K562 (cell line): ENCODE results near the gene CHD6. TPM values are rescaled to one million over a fixed set of nuclear protein-coding genes. Genes with fewer than 3 reads are reported as not detected.
A peak's percentile ranks its signal among the peaks of the same experiment; 100 is the strongest.

Experiments used
- ATAC-seq: fragments of 200-7000 bp; cut with Tn5 transposase; 3 replicates; pipeline ENCODE4 v1.9.1; 2020; ENCODE audit warnings: moderate library complexity
- BruUV-seq: library from RNA; stranded (reverse); fragments of 400-500 nt; replicated peaks from 2 replicates; lab custom pipeline; 2021; lab: Mats Ljungman, UMichigan
- CTCF ChIA-PET: fragments of 300-600 bp; formaldehyde crosslinking; extraction: SDS; loops from one replicate; lab custom pipeline; 2021; ENCODE audit warnings: low intra/inter-chr PET ratio; lab: Yijun Ruan, JAX
- POLR2A ChIA-PET: fragments of 300-600, 350-650 bp; sonication (Branson Sonifier 250); formaldehyde crosslinking; extraction: SDS; loops from one replicate; lab custom pipeline; 2021; ENCODE audit warnings: antibody characterized with exemption, inconsistent platforms; lab: Yijun Ruan, JAX
- DNase-seq, 4 experiments: peaks; one replicate each; pipeline versions ENCODE4 v3.0.0 to v3.0.0-alpha.2; 2011 to 2018; ENCODE audit warnings: low spot score in 3 of 4, mixed read lengths in 3 of 4; ENCODE audit errors: extremely low read depth in 1 of 4
- FAIRE-seq: peaks from 2 replicates; lab custom pipeline; 2011; peaks lifted over from hg19 to GRCh38; lab: Jason Lieb, UNC
- H2AFZ ChIP-seq: 2 replicates; pipeline ENCODE4 v1.6.0; 2011; ENCODE audit warnings: low read depth, low read length, control low read depth, inconsistent platforms
- H3K27ac ChIP-seq: fragments of 200-600 bp; 3 replicates; pipeline ENCODE4 v1.8.0; 2011; ENCODE audit warnings: low read depth, mild to moderate bottlenecking, control low read depth, inconsistent platforms, low read length, moderate library complexity, mixed read lengths; ENCODE audit errors: extremely low read depth
- H3K27me3 ChIP-seq, 2 experiments: fragments of 300-600 bp in 1 of 2; 2 replicates in 1 of 2; 3 replicates in 1 of 2; pipeline versions ENCODE4 v1.6.0 to v1.8.0; 2011; ENCODE audit warnings: inconsistent platforms in 2 of 2, low read length in 2 of 2, mild to moderate bottlenecking in 1 of 2, mixed read lengths in 1 of 2, moderate library complexity in 1 of 2; ENCODE audit not compliant: control insufficient read depth in 2 of 2, insufficient read depth in 2 of 2
- H3K36me3 ChIP-seq: fragments of 300-600 bp; 3 replicates; pipeline ENCODE4 v1.8.0; 2011; ENCODE audit warnings: mild to moderate bottlenecking, low read length, inconsistent platforms; ENCODE audit not compliant: control insufficient read depth, insufficient read depth
- H3K4me1 ChIP-seq, 2 experiments: fragments of 200-600 bp in 1 of 2; replicated peaks in 1 of 2; 2 replicates in 1 of 2; 3 replicates in 1 of 2; pipeline versions ENCODE4 v1.5.1 to v1.8.0; 2011; ENCODE audit warnings: inconsistent platforms in 2 of 2, low read length in 2 of 2, mild to moderate bottlenecking in 1 of 2, mixed read lengths in 1 of 2, moderate library complexity in 1 of 2; ENCODE audit not compliant: control insufficient read depth in 2 of 2, insufficient read depth in 2 of 2
- H3K4me2 ChIP-seq: 2 replicates; pipeline ENCODE4 v1.6.1; 2011; ENCODE audit warnings: low read length, control low read depth, inconsistent platforms, mixed read lengths; ENCODE audit not compliant: insufficient read depth
- H3K4me3 ChIP-seq: fragments of 200-600 bp; sonication (generic), shearing (Covaris generic); 2 replicates; pipeline ENCODE4 v1.5.1; 2016; ENCODE audit warnings: control low read depth, inconsistent platforms
- H3K79me2 ChIP-seq: fragments of 200-600 bp; 3 replicates; pipeline ENCODE4 v1.8.0; 2011; ENCODE audit warnings: low read length, inconsistent platforms; ENCODE audit not compliant: control insufficient read depth, insufficient read depth
- H3K9ac ChIP-seq, 2 experiments: 2 replicates each; pipeline versions ENCODE4 v1.6.0 to v1.6.1; 2011; ENCODE audit warnings: low read depth in 2 of 2, low read length in 2 of 2, control low read depth in 1 of 2, inconsistent platforms in 1 of 2, mild to moderate bottlenecking in 1 of 2, mixed read lengths in 1 of 2; ENCODE audit not compliant: insufficient read depth in 1 of 2
- H3K9me1 ChIP-seq: one replicate; pipeline ENCODE4 v1.6.0; 2011; ENCODE audit warnings: inconsistent platforms, mild to moderate bottlenecking, low read length, moderate library complexity; ENCODE audit not compliant: control insufficient read depth, insufficient read depth
- H3K9me3 ChIP-seq: replicated peaks from 2 replicates; pipeline ENCODE4 v1.5.1; 2011; ENCODE audit warnings: low read depth, low read length, inconsistent platforms; ENCODE audit not compliant: control insufficient read depth, insufficient read depth
- H4K20me1 ChIP-seq: replicated peaks from 2 replicates; pipeline ENCODE4 v1.6.1; 2011; ENCODE audit warnings: low read length, inconsistent platforms, mixed read lengths; ENCODE audit not compliant: control insufficient read depth, insufficient read depth
- ATF1 ChIP-seq, 2 experiments: fragments of 450-650 bp in 1 of 2; IDR thresholded peaks; 2 replicates each; pipeline ENCODE4 v1.6.1; 2016; ENCODE audit warnings: missing compliant biosample characterization in 1 of 2, missing genetic modification characterization in 1 of 2
- HCFC1 ChIP-seq: IDR thresholded peaks from 2 replicates; pipeline ENCODE4 v1.6.1; 2012; ENCODE audit warnings: low read depth, low read length, improper control_type of control experiment
- MBD2 ChIP-seq: sonication (generic); IDR thresholded peaks from 2 replicates; pipeline ENCODE4 v1.6.1; 2016; ENCODE audit warnings: low read depth, borderline replicate concordance
- NR2C1 ChIP-seq, 2 experiments: fragments of 450-650 bp; IDR thresholded peaks; 2 replicates each; pipeline ENCODE4 v1.6.1; 2017; ENCODE audit warnings: mild to moderate bottlenecking in 2 of 2, antibody characterized with exemption in 1 of 2, inconsistent platforms in 1 of 2, missing compliant biosample characterization in 1 of 2, missing genetic modification characterization in 1 of 2
- NRF1 ChIP-seq, 2 experiments: fragments of 450-650 bp; IDR thresholded peaks in 1 of 2; conservative IDR thresholded peaks in 1 of 2; 2 replicates each; pipeline ENCODE4 v1.6.1; 2014; ENCODE audit warnings: mild to moderate bottlenecking in 2 of 2
- RAD51 ChIP-seq: fragments of 450-650 bp; IDR thresholded peaks from 2 replicates; pipeline ENCODE4 v1.7.1; 2016; ENCODE audit warnings: low read depth, mild to moderate bottlenecking, borderline replicate concordance
- RBM25 ChIP-seq: fragments of 200-400 bp; formaldehyde crosslinking; IDR thresholded peaks from 2 replicates; pipeline ENCODE4 v1.6.1; 2018; ENCODE audit warnings: low read length, low read depth, moderate library complexity; ENCODE audit not compliant: severe bottlenecking
- SIX5 ChIP-seq, 2 experiments: IDR thresholded peaks; 2 replicates each; pipeline ENCODE4 v1.6.1; 2011; ENCODE audit warnings: low read length in 2 of 2, borderline replicate concordance in 1 of 2, low read depth in 1 of 2, mild to moderate bottlenecking in 1 of 2, moderate library complexity in 1 of 2; ENCODE audit not compliant: insufficient read depth in 1 of 2
- ZNF143 ChIP-seq: sonication (generic); formaldehyde crosslinking; IDR thresholded peaks from 2 replicates; pipeline ENCODE4 v1.9.0; 2022; ENCODE audit warnings: mild to moderate bottlenecking, missing genetic modification reagents
- WGBS: fragments of 100-300 bp; shearing (Covaris generic); methylation state at CpG from one replicate; pipeline ENCODE4 v1.1.6; 2016; ENCODE audit warnings: low coverage, mixed read lengths; ENCODE audit not compliant: insufficient coverage; ENCODE audit errors: missing lambda C conversion rate; 5-methylcytosine and 5-hydroxymethylcytosine counted together
- in situ Hi-C: fragments of 300-500 bp; cut with MboI; formaldehyde crosslinking; loops from 4 replicates; pipeline ENCODE4 v1.15.0; 2018; ENCODE audit warnings: inconsistent platforms, mixed read lengths
- intact Hi-C: fragments of 100-400 bp; cut with micrococcal nuclease; formaldehyde crosslinking; loops from 2 replicates; pipeline ENCODE4 v1.14.2; 2022
- polyA plus RNA-seq, 8 experiments: library from polyadenylated mRNA; depleted of rRNA in 4 of 8; stranded (reverse) in 5 of 8; unstranded in 3 of 8; fragments of >200 nt; fragmentation: Nextera tagmentation in 2 of 8; fragmentation: Illumina TruSeq in 1 of 8; extraction: Ambion mirVana in 2 of 8; extraction: Trizol in 1 of 8; gene quantifications; 2 replicates each; pipeline versions ENCODE4 v1.2.1 to v1.2.3, GENCODE V29; 2011 to 2014; ENCODE audit warnings: inconsistent platforms in 1 of 8, missing spikeins in 1 of 8
- total RNA-seq, 7 experiments: library from RNA; depleted of rRNA in 6 of 7; stranded (reverse); fragments of >200 nt in 6 of 7; fragmentation: Illumina TruSeq in 2 of 7; extraction: Trizol in 2 of 7; gene quantifications; 2 replicates each; pipeline versions ENCODE4 v1.2.1 to v1.2.3, GENCODE V29; 2011 to 2021; ENCODE audit warnings: low replicate concordance in 1 of 7
- TF ChIP-seq, protein P1 (sequence below): sonication (generic); formaldehyde crosslinking; IDR thresholded peaks from 2 replicates; pipeline ENCODE4 v1.9.0; 2022; ENCODE audit warnings: mild to moderate bottlenecking, missing genetic modification reagents
- TF ChIP-seq, protein P2 (sequence below), 2 experiments: fragments of 450-650 bp; formaldehyde crosslinking in 1 of 2; IDR thresholded peaks; 2 replicates each; pipeline versions ENCODE4 v1.4.0 to v1.6.1; 2014 to 2020; ENCODE audit warnings: mild to moderate bottlenecking in 2 of 2, borderline replicate concordance in 1 of 2, low read depth in 1 of 2

The CHD6 gene
- total and polyA plus RNA-seq, 9 of the 15 experiments (the other 6 are each of a cell fraction or from before 2014, with no cell fraction given), result 3.9 to 24.2 (median 12.8) TPM

DNA sequence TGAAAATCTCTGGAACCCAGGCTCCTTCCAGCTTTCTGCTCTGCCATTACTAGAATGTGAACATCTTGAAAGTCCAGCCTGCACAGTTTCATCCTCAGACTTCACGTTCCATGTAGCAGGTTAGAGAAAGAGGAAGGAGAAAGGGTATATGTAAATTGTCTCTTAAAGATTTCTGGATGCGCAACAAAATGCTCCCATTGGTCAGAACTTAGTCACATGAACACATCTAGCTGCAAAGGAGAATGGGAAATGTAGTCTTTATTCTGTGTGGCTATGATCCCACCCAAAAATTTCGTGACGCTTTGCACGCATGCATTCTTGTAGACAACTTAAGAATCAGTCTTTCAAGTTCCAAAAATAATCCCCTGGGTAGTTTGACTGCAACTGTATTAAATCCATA, 46.4 kb upstream of the CHD6 start:
- Histone ChIP-seq H2AFZ (peak overlapping the region; percentile 98), H3K4me3 (no peak overlapping the region), H3K36me3 (no peaks in the 10 kb centered on the region), H3K4me1 (peaks cover under 1 to 7% of the 10 kb centered on the region in 2 experiments; a peak in 3 of 5 replicates), H3K27me3 (peaks cover 0 to 2% of the 10 kb centered on the region in 2 experiments; a peak in 2 of 5 replicates), H3K27ac (no peak overlapping the region; the same call in 2 of the 3 replicates), H3K9ac (peak overlapping the region in 1 of 2 experiments; percentile 24; a peak in 1 of 4 replicates), H4K20me1 (no peaks in the 10 kb centered on the region), H3K9me3 (peaks cover 4% of the 10 kb centered on the region), H3K9me1 (no peaks in the 10 kb centered on the region), H3K4me2 (peak overlapping the region; percentile 73), H3K79me2 (no peaks in the 10 kb centered on the region)
- WGBS, result 6% methylated on average over 5 of the region's 5 CpGs
- no TSS peak for BruUV-seq
- FAIRE-seq (peak; percentile 94), DNase-seq (peak; percentile 64 to 75 (median 72)), ATAC-seq (peak; percentile 98)
- POLR2A ChIA-PET, result interaction anchor here (0.7 to 1.2 kb wide), 3 partner anchors 8 to 130 kb away, joined by 3 read pairs; no protein-coding TSS in a partner anchor
- CTCF ChIA-PET, result no interaction called here
- in situ Hi-C loops (no loop called here), intact Hi-C loops (no loop called here)
- TF ChIP-seq NRF1 (conservative IDR thresholded peaks at IDR 0.05 in 1 of 2, IDR thresholded peaks at IDR 0.05 in 1 of 2), result peak; percentile 27 to 45; a peak in 2 of 4 replicates
- TF ChIP-seq ATF1 (CRISPR knock-in tag; IDR thresholded peaks at IDR 0.05), result no peak
- TF ChIP-seq ATF1 (tag; IDR thresholded peaks at IDR 0.05), result peak; percentile 45; the same call in 1 of the 2 replicates
- TF ChIP-seq MBD2, result peak; percentile 61; the same call in 1 of the 2 replicates
- TF ChIP-seq, protein P1, sequence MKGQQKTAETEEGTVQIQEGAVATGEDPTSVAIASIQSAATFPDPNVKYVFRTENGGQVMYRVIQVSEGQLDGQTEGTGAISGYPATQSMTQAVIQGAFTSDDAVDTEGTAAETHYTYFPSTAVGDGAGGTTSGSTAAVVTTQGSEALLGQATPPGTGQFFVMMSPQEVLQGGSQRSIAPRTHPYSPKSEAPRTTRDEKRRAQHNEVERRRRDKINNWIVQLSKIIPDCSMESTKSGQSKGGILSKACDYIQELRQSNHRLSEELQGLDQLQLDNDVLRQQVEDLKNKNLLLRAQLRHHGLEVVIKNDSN (CRISPR knock-in tag), result peak; percentile 84
- TF ChIP-seq SIX5 (IDR thresholded peaks at IDR 0.05; ENCODE audit: borderline replicate concordance in 1 of 2, insufficient read depth in 1 of 2, low read depth in 1 of 2, low read length in 2 of 2), result peak; percentile 69 to 75
- TF ChIP-seq NR2C1 (IDR thresholded peaks at IDR 0.05), result peak; percentile 17; the same call in 1 of the 2 replicates
- no peak for TF ChIP-seq NR2C1 (tag; IDR thresholded peaks at IDR 0.05)
- peak; percentile 97 for TF ChIP-seq RBM25
- peak; percentile 87 for TF ChIP-seq RAD51
- peak; percentile 87 for TF ChIP-seq HCFC1
- TF ChIP-seq, protein P2, sequence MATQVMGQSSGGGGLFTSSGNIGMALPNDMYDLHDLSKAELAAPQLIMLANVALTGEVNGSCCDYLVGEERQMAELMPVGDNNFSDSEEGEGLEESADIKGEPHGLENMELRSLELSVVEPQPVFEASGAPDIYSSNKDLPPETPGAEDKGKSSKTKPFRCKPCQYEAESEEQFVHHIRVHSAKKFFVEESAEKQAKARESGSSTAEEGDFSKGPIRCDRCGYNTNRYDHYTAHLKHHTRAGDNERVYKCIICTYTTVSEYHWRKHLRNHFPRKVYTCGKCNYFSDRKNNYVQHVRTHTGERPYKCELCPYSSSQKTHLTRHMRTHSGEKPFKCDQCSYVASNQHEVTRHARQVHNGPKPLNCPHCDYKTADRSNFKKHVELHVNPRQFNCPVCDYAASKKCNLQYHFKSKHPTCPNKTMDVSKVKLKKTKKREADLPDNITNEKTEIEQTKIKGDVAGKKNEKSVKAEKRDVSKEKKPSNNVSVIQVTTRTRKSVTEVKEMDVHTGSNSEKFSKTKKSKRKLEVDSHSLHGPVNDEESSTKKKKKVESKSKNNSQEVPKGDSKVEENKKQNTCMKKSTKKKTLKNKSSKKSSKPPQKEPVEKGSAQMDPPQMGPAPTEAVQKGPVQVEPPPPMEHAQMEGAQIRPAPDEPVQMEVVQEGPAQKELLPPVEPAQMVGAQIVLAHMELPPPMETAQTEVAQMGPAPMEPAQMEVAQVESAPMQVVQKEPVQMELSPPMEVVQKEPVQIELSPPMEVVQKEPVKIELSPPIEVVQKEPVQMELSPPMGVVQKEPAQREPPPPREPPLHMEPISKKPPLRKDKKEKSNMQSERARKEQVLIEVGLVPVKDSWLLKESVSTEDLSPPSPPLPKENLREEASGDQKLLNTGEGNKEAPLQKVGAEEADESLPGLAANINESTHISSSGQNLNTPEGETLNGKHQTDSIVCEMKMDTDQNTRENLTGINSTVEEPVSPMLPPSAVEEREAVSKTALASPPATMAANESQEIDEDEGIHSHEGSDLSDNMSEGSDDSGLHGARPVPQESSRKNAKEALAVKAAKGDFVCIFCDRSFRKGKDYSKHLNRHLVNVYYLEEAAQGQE (IDR thresholded peaks at IDR 0.05; ENCODE audit: borderline replicate concordance), result peak; percentile 50; the same call in 1 of the 2 replicates
- TF ChIP-seq, protein P2 (CRISPR knock-in tag; IDR thresholded peaks at IDR 0.05; ENCODE audit: low read depth), result no peak
- peak; percentile 78 for TF ChIP-seq ZNF143 (CRISPR knock-in tag)
